IMR-90 (cell line): ENCODE measurements around the gene FDPS. TPM values are rescaled to one million over a fixed set of nuclear protein-coding genes. Genes with fewer than 3 reads are reported as not detected.

Experiments
- ATAC-seq: fragments of 200-7000 bp; cut with Tn5 transposase; 2 replicates; pipeline ENCODE4 v1.9.1; 2020; ENCODE audit warnings: low read depth, mild to moderate bottlenecking, moderate library complexity
- BruUV-seq: library from RNA; stranded (reverse); fragments of 400-500 nt; replicated peaks from 2 replicates; lab custom pipeline; 2021; lab: Mats Ljungman, UMichigan
- CTCF ChIA-PET: fragments of 300-600 bp; formaldehyde crosslinking; extraction: SDS; loops from one replicate; lab custom pipeline; 2021; ENCODE audit warnings: antibody characterized with exemption; lab: Yijun Ruan, JAX
- POLR2A ChIA-PET: fragments of 300-600 bp; sonication (Branson Sonifier 250); formaldehyde crosslinking; loops from one replicate; lab custom pipeline; 2022; ENCODE audit warnings: antibody characterized with exemption; ENCODE audit not compliant: unreplicated experiment; lab: Charles Lee
- DNase-seq: peaks from one replicate; pipeline ENCODE4 v3.0.0; 2013
- H2AFZ ChIP-seq: replicated peaks from 2 replicates; pipeline ENCODE3; 2013; ENCODE audit warnings: low read length, mild to moderate bottlenecking; ENCODE audit not compliant: poor library complexity
- H2AK5ac ChIP-seq: 2 replicates; pipeline ENCODE4 v1.6.1; 2013; ENCODE audit warnings: low read depth, low read length, inconsistent platforms
- H2AK9ac ChIP-seq: replicated peaks from 2 replicates; pipeline ENCODE3; 2013; ENCODE audit warnings: mild to moderate bottlenecking, low read depth, low read length, moderate library complexity; ENCODE audit not compliant: poor library complexity
- H2BK120ac ChIP-seq: 2 replicates; pipeline ENCODE4 v1.6.1; 2013; ENCODE audit warnings: low read depth, low read length, inconsistent platforms
- H2BK15ac ChIP-seq: 3 replicates; pipeline ENCODE4 v1.6.1; 2013; ENCODE audit warnings: low read depth, low read length, inconsistent platforms
- H2BK20ac ChIP-seq: 2 replicates; pipeline ENCODE4 v1.6.1; 2013; ENCODE audit warnings: low read depth, mild to moderate bottlenecking, inconsistent platforms, low read length, moderate library complexity
- H2BK5ac ChIP-seq: 2 replicates; pipeline ENCODE4 v1.6.1; 2013; ENCODE audit warnings: mild to moderate bottlenecking, low read depth, low read length, inconsistent platforms; ENCODE audit not compliant: poor library complexity, severe bottlenecking
- H3K14ac ChIP-seq: replicated peaks from 2 replicates; pipeline ENCODE4 v1.6.1; 2013; ENCODE audit warnings: low read depth, low read length, inconsistent platforms
- H3K18ac ChIP-seq: 2 replicates; pipeline ENCODE4 v1.6.1; 2013; ENCODE audit warnings: low read depth, low read length, control low read depth
- H3K23ac ChIP-seq: 2 replicates; pipeline ENCODE4 v1.6.1; 2013; ENCODE audit warnings: low read depth, low read length, inconsistent platforms
- H3K27ac ChIP-seq: 2 replicates; pipeline ENCODE4 v1.5.1; 2013; ENCODE audit warnings: mild to moderate bottlenecking, control low read depth, low read length; ENCODE audit not compliant: insufficient read depth
- H3K27me3 ChIP-seq: 2 replicates; pipeline ENCODE4 v1.6.1; 2013; ENCODE audit warnings: low read length; ENCODE audit not compliant: control insufficient read depth, insufficient read depth
- H3K36me3 ChIP-seq: 2 replicates; pipeline ENCODE4 v1.6.1; 2013; ENCODE audit warnings: low read length, mixed read lengths; ENCODE audit not compliant: control insufficient read depth, insufficient read depth
- H3K4ac ChIP-seq: 2 replicates; pipeline ENCODE4 v1.6.1; 2013; ENCODE audit warnings: low read depth, low read length, inconsistent platforms
- H3K4me1 ChIP-seq: 2 replicates; pipeline ENCODE4 v1.6.1; 2013; ENCODE audit warnings: low read length, mixed read lengths; ENCODE audit not compliant: control insufficient read depth, insufficient read depth
- H3K4me2 ChIP-seq: 2 replicates; pipeline ENCODE4 v1.6.1; 2013; ENCODE audit warnings: low read depth, mild to moderate bottlenecking, control low read depth, low read length, moderate library complexity
- H3K4me3 ChIP-seq: 2 replicates; pipeline ENCODE4 v1.5.1; 2013; ENCODE audit warnings: low read depth, mild to moderate bottlenecking, control low read depth, low read length, moderate library complexity; ENCODE audit not compliant: insufficient read depth
- H3K56ac ChIP-seq: 2 replicates; pipeline ENCODE4 v1.6.1; 2013; ENCODE audit warnings: low read length, inconsistent platforms; ENCODE audit not compliant: insufficient read depth; ENCODE audit errors: extremely low read depth
- H3K79me1 ChIP-seq, 2 experiments: 2 replicates each; pipeline ENCODE4 v1.6.1; 2013; ENCODE audit warnings: low read length in 2 of 2, inconsistent platforms in 1 of 2, low read depth in 1 of 2
- H3K9ac ChIP-seq: 2 replicates; pipeline ENCODE4 v1.6.1; 2013; ENCODE audit warnings: low read depth, low read length, control low read depth
- H3K9me1 ChIP-seq: 2 replicates; pipeline ENCODE4 v1.6.1; 2013; ENCODE audit warnings: low read length, inconsistent platforms; ENCODE audit not compliant: insufficient read depth
- H3K9me3 ChIP-seq: 2 replicates; pipeline ENCODE4 v1.6.1; 2013; ENCODE audit warnings: low read length; ENCODE audit not compliant: control insufficient read depth, insufficient read depth
- H4K20me1 ChIP-seq: 2 replicates; pipeline ENCODE4 v1.6.1; 2013; ENCODE audit warnings: low read length, inconsistent platforms; ENCODE audit not compliant: insufficient read depth
- H4K5ac ChIP-seq: 2 replicates; pipeline ENCODE4 v1.6.1; 2013; ENCODE audit warnings: mild to moderate bottlenecking, low read depth, low read length, control low read depth
- H4K8ac ChIP-seq, 2 experiments: 2 replicates each; pipeline ENCODE4 v1.6.1; 2013; ENCODE audit warnings: low read depth in 2 of 2, low read length in 2 of 2, control low read depth in 1 of 2, inconsistent platforms in 1 of 2
- H4K91ac ChIP-seq: 2 replicates; pipeline ENCODE4 v1.6.1; 2013; ENCODE audit warnings: low read depth, low read length, inconsistent platforms; ENCODE audit not compliant: insufficient read depth
- CEBPB ChIP-seq: IDR thresholded peaks from 2 replicates; pipeline ENCODE4 v1.6.1; 2012; ENCODE audit warnings: low read depth, low read length, improper control_type of control experiment
- CHD1 ChIP-seq: IDR thresholded peaks from 2 replicates; pipeline ENCODE4 v1.6.1; 2012; ENCODE audit warnings: low read depth, low read length, improper control_type of control experiment
- CTCF ChIP-seq: conservative IDR thresholded peaks from 2 replicates; pipeline ENCODE4 v1.5.1; 2012; ENCODE audit warnings: mild to moderate bottlenecking, low read depth, low read length, improper control_type of control experiment
- MAFK ChIP-seq: IDR thresholded peaks from 2 replicates; pipeline ENCODE4 v1.6.1; 2012; ENCODE audit warnings: low read depth, low read length, improper control_type of control experiment
- MXI1 ChIP-seq: IDR thresholded peaks from 2 replicates; pipeline ENCODE4 v1.6.1; 2012; ENCODE audit warnings: low read depth, mild to moderate bottlenecking, low read length, moderate library complexity, borderline replicate concordance
- POLR2A ChIP-seq: IDR thresholded peaks from 2 replicates; pipeline ENCODE4 v1.6.1; 2012; ENCODE audit warnings: mild to moderate bottlenecking, low read depth, low read length
- RAD21 ChIP-seq: IDR thresholded peaks from 2 replicates; pipeline ENCODE4 v1.6.1; 2012; ENCODE audit warnings: low read length, improper control_type of control experiment
- RFX5 ChIP-seq: IDR thresholded peaks from 2 replicates; pipeline ENCODE4 v1.8.0; 2012; ENCODE audit warnings: low read depth, mild to moderate bottlenecking, low read length, moderate library complexity
- whole genome bisulfite sequencing, 2 experiments: methylation state at CpG; one replicate each; pipeline versions ENCODE4 v1.1.5 to v1.1.7; 2013; ENCODE audit warnings: missing lambda C conversion rate in 2 of 2; ENCODE audit not compliant: insufficient read length in 1 of 2; ENCODE audit errors: extremely low coverage in 2 of 2; 5-methylcytosine and 5-hydroxymethylcytosine counted together
- dilution Hi-C: fragments of 300-500 bp; cut with HindIII; formaldehyde crosslinking; loops from one replicate; pipeline ENCODE4 v1.14.3; 2018; ENCODE audit warnings: low sequenced_read_pairs; ENCODE audit not compliant: unreplicated experiment
- in situ Hi-C: fragments of 300-500 bp; cut with MboI; formaldehyde crosslinking; loops from 3 replicates; pipeline ENCODE4 v1.14.3; 2019; ENCODE audit warnings: low sequenced_read_pairs, inconsistent platforms, mixed read lengths
- intact Hi-C: fragments of 100-400 bp; cut with micrococcal nuclease; formaldehyde crosslinking; loops from 2 replicates; pipeline ENCODE4 v1.10.0; 2022
- polyA plus RNA-seq, 3 experiments: library from polyadenylated mRNA; depleted of rRNA; stranded (reverse); fragments of >200 nt; gene quantifications; 2 replicates each; pipeline ENCODE4 v1.2.3, GENCODE V29; 2012; ENCODE audit warnings: low replicate concordance in 1 of 3
- total RNA-seq: library from RNA; depleted of rRNA; stranded (reverse); fragments of >200 nt; gene quantifications from 2 replicates; pipeline ENCODE4 v1.2.3, GENCODE V29; 2012
- TF ChIP-seq, protein P1 (sequence below): fragments of 150-350 bp; IDR thresholded peaks from 2 replicates; pipeline ENCODE4 v1.6.1; 2017; ENCODE audit warnings: mild to moderate bottlenecking, antibody characterized with exemption, low read length, low read depth

FDPS gene
- total and polyA plus RNA-seq, 2 of the 4 experiments (the other 2 are of a cell fraction): 183 to 191 TPM

- no peak overlapping the region for H3K23ac ChIP-seq
- H3K9me1 ChIP-seq: peaks cover 5% of the 10 kb centered on the region
- no peak overlapping the region for H3K4me3 ChIP-seq
- no peak overlapping the region for H3K56ac ChIP-seq
- H2BK15ac ChIP-seq: no peak overlapping the region
- dilution Hi-C loops: no loop called here
- H2AFZ ChIP-seq: no peak overlapping the region
- no peak overlapping the region for H3K9ac ChIP-seq
- no peak overlapping the region for H2AK9ac ChIP-seq
- no peaks in the 10 kb centered on the region; the same call in 1 of the 2 replicates for H4K20me1 ChIP-seq
- POLR2A ChIA-PET: no interaction called here
- no peak overlapping the region for H2BK120ac ChIP-seq
- H3K4ac ChIP-seq: no peak overlapping the region
- peaks cover 0 to 9% of the 10 kb centered on the region in 2 experiments; a peak in 2 of 4 replicates for H3K79me1 ChIP-seq
- DNase-seq (no peak), ATAC-seq (no peak)
- H2AK5ac ChIP-seq: no peak overlapping the region
- no peak for TF ChIP-seq RFX5
- no peak for TF ChIP-seq POLR2A
- no peak for TF ChIP-seq CTCF
- TF ChIP-seq CHD1: no peak
- TF ChIP-seq CEBPB: no peak
- TF ChIP-seq, protein P1, sequence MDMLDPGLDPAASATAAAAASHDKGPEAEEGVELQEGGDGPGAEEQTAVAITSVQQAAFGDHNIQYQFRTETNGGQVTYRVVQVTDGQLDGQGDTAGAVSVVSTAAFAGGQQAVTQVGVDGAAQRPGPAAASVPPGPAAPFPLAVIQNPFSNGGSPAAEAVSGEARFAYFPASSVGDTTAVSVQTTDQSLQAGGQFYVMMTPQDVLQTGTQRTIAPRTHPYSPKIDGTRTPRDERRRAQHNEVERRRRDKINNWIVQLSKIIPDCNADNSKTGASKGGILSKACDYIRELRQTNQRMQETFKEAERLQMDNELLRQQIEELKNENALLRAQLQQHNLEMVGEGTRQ: no peak
- TF ChIP-seq RAD21: no peak
- no peak for TF ChIP-seq MAFK
- no peak for TF ChIP-seq MXI1
- no peaks in the 10 kb centered on the region for H3K36me3 ChIP-seq
- intact Hi-C loops: loop anchor here (5.0 kb wide), 1 partner anchor 313 kb away; no protein-coding TSS in a partner anchor
- no peak overlapping the region for H4K91ac ChIP-seq
- H3K18ac ChIP-seq: no peak overlapping the region
- no peak overlapping the region for H2BK20ac ChIP-seq
- no peak overlapping the region for H4K5ac ChIP-seq
- H3K27me3 ChIP-seq: no peaks in the 10 kb centered on the region
- no CpG with 5 or more reads among the region's 2 CpGs for WGBS, 2 experiments
- no TSS peak for BruUV-seq
- no peak overlapping the region for H2BK5ac ChIP-seq
- H3K14ac ChIP-seq: no peak overlapping the region
- in situ Hi-C loops: loop anchor here (5.0 kb wide), 1 partner anchor 38 kb away; no protein-coding TSS in a partner anchor
- CTCF ChIA-PET: no interaction called here
- no peaks in the 10 kb centered on the region for H3K9me3 ChIP-seq
- peaks cover 1% of the 10 kb centered on the region; the same call in 1 of the 2 replicates for H3K4me1 ChIP-seq
- H3K27ac ChIP-seq: no peak overlapping the region
- H4K8ac ChIP-seq: no peak overlapping the region
- no peak overlapping the region for H3K4me2 ChIP-seq
Observed at GRCh38 chr1:155279268-155279667, 29.4 kb upstream of the FDPS start.
